ENCODE results near the gene PSMA7. TPM values are rescaled to one million over a fixed set of nuclear protein-coding genes. Genes with fewer than 3 reads are reported as not detected.

The PSMA7 gene
- total and polyA plus RNA-seq, 4 donors = 109 to 342 (median 196) TPM

GRCh38 chr20:62160253-62160652 lies 17.1 kb upstream of the PSMA7 start:
- H3K27me3 ChIP-seq (ENCODE audit: control insufficient read depth in 4 of 4, insufficient read depth in 4 of 4, low read length in 3 of 4) = no peaks in the 10 kb centered on the region
- no peak for TF ChIP-seq FOXA2 (IDR thresholded peaks at IDR 0.05)
- TF ChIP-seq YY1 (IDR thresholded peaks at IDR 0.05) = no peak
- no peak for TF ChIP-seq GABPA (IDR thresholded peaks at IDR 0.05 in 1 of 2, conservative IDR thresholded peaks at IDR 0.05 in 1 of 2)
- no peak for TF ChIP-seq FOXA1 (IDR thresholded peaks at IDR 0.05)
- TF ChIP-seq HNF4A (conservative IDR thresholded peaks at IDR 0.05) = no peak
- TF ChIP-seq NR2F2 (IDR thresholded peaks at IDR 0.05) = no peak
- no peak for TF ChIP-seq EGR1 (IDR thresholded peaks at IDR 0.05; ENCODE audit: low read depth in 2 of 2)
- TF ChIP-seq, protein P1, sequence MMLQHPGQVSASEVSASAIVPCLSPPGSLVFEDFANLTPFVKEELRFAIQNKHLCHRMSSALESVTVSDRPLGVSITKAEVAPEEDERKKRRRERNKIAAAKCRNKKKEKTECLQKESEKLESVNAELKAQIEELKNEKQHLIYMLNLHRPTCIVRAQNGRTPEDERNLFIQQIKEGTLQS (IDR thresholded peaks at IDR 0.05) = no peak
- no peak for DNase-seq (ENCODE audit: low spot score)
- H3K9me3 ChIP-seq (ENCODE audit: control insufficient read depth in 4 of 4, low read length in 3 of 4) = no peaks in the 10 kb centered on the region
- no peak overlapping the region for H3K4me3 ChIP-seq (ENCODE audit: low read depth in 1 of 3, low read length in 3 of 3)
- no peak overlapping the region for H3K27ac ChIP-seq (ENCODE audit: low read depth in 1 of 2, low read length in 2 of 2)
- peaks cover 15 to 41% (median 18%) of the 10 kb centered on the region in 4 donors for H3K36me3 ChIP-seq (ENCODE audit: control insufficient read depth in 4 of 4, insufficient read depth in 3 of 4, low read depth in 1 of 4, low read length in 3 of 4)
- no peak overlapping the region for H3K9ac ChIP-seq (ENCODE audit: low read depth in 1 of 2, low read length in 2 of 2)
- WGBS = 96% methylated on average over 9 of the region's 9 CpGs
- peaks cover 4 to 28% (median 19%) of the 10 kb centered on the region in 4 donors for H3K4me1 ChIP-seq (ENCODE audit: control insufficient read depth in 4 of 4, insufficient read depth in 4 of 4, low read length in 3 of 4)

- no peak for DNase-seq (ENCODE audit: low spot score)
- Histone ChIP-seq H3K27ac (ENCODE audit: low read depth in 1 of 2, low read length in 2 of 2) (peak overlapping the region in 1 of 2 donors; percentile 37), H3K9ac (ENCODE audit: low read depth in 1 of 2, low read length in 2 of 2) (no peak overlapping the region), H3K9me3 (ENCODE audit: control insufficient read depth in 4 of 4, low read length in 3 of 4) (no peaks in the 10 kb centered on the region), H3K4me3 (ENCODE audit: low read depth in 1 of 3, low read length in 3 of 3) (no peak overlapping the region), H3K4me1 (ENCODE audit: control insufficient read depth in 4 of 4, insufficient read depth in 4 of 4, low read length in 3 of 4) (peaks cover 4 to 32% (median 23%) of the 10 kb centered on the region in 4 donors), H3K36me3 (ENCODE audit: control insufficient read depth in 4 of 4, insufficient read depth in 3 of 4, low read depth in 1 of 4, low read length in 3 of 4) (peaks cover 13 to 37% (median 15%) of the 10 kb centered on the region in 4 donors), H3K27me3 (ENCODE audit: control insufficient read depth in 4 of 4, insufficient read depth in 4 of 4, low read length in 3 of 4) (no peaks in the 10 kb centered on the region)
- 86% methylated on average over 14 of the region's 14 CpGs for WGBS
- TF ChIP-seq JUND (IDR thresholded peaks at IDR 0.05) = no peak
- TF ChIP-seq, protein P2, sequence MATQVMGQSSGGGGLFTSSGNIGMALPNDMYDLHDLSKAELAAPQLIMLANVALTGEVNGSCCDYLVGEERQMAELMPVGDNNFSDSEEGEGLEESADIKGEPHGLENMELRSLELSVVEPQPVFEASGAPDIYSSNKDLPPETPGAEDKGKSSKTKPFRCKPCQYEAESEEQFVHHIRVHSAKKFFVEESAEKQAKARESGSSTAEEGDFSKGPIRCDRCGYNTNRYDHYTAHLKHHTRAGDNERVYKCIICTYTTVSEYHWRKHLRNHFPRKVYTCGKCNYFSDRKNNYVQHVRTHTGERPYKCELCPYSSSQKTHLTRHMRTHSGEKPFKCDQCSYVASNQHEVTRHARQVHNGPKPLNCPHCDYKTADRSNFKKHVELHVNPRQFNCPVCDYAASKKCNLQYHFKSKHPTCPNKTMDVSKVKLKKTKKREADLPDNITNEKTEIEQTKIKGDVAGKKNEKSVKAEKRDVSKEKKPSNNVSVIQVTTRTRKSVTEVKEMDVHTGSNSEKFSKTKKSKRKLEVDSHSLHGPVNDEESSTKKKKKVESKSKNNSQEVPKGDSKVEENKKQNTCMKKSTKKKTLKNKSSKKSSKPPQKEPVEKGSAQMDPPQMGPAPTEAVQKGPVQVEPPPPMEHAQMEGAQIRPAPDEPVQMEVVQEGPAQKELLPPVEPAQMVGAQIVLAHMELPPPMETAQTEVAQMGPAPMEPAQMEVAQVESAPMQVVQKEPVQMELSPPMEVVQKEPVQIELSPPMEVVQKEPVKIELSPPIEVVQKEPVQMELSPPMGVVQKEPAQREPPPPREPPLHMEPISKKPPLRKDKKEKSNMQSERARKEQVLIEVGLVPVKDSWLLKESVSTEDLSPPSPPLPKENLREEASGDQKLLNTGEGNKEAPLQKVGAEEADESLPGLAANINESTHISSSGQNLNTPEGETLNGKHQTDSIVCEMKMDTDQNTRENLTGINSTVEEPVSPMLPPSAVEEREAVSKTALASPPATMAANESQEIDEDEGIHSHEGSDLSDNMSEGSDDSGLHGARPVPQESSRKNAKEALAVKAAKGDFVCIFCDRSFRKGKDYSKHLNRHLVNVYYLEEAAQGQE (IDR thresholded peaks at IDR 0.05) = no peak
- no peak for TF ChIP-seq YY1 (IDR thresholded peaks at IDR 0.05)
- no peak for TF ChIP-seq FOXA2 (IDR thresholded peaks at IDR 0.05)
- no peak for TF ChIP-seq GABPA (IDR thresholded peaks at IDR 0.05 in 1 of 2, conservative IDR thresholded peaks at IDR 0.05 in 1 of 2)
- TF ChIP-seq HNF4G (IDR thresholded peaks at IDR 0.05) = no peak
- TF ChIP-seq, protein P3, sequence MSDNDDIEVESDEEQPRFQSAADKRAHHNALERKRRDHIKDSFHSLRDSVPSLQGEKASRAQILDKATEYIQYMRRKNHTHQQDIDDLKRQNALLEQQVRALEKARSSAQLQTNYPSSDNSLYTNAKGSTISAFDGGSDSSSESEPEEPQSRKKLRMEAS (IDR thresholded peaks at IDR 0.05) = no peak
- no peak for TF ChIP-seq RXRA (IDR thresholded peaks at IDR 0.05)
- no peak for TF ChIP-seq NR2F2 (IDR thresholded peaks at IDR 0.05)
Measured at GRCh38 chr20:62159839-62160238, 16.6 kb upstream of the PSMA7 start.

GRCh38 chr20:62159052-62159451 lies 15.9 kb upstream of the PSMA7 start:
- 77% methylated on average over 11 of the region's 11 CpGs for WGBS
- Histone ChIP-seq H3K27ac (ENCODE audit: low read depth in 1 of 2, low read length in 2 of 2) (peak overlapping the region in 1 of 2 donors; percentile 37), H3K9me3 (ENCODE audit: control insufficient read depth in 4 of 4, low read length in 3 of 4) (no peaks in the 10 kb centered on the region), H3K27me3 (ENCODE audit: control insufficient read depth in 4 of 4, insufficient read depth in 4 of 4, low read length in 3 of 4) (no peaks in the 10 kb centered on the region), H3K9ac (ENCODE audit: low read depth in 1 of 2, low read length in 2 of 2) (no peak overlapping the region), H3K4me3 (ENCODE audit: low read depth in 1 of 3, low read length in 3 of 3) (no peak overlapping the region), H3K4me1 (ENCODE audit: control insufficient read depth in 4 of 4, insufficient read depth in 4 of 4, low read length in 3 of 4) (peaks cover 4 to 38% (median 29%) of the 10 kb centered on the region in 4 donors), H3K36me3 (ENCODE audit: control insufficient read depth in 4 of 4, insufficient read depth in 3 of 4, low read depth in 1 of 4, low read length in 3 of 4) (peaks cover 9 to 32% (median 10%) of the 10 kb centered on the region in 4 donors)
- DNase-seq (ENCODE audit: low spot score) = no peak
- TF ChIP-seq, protein P1 (IDR thresholded peaks at IDR 0.05) = no peak
- TF ChIP-seq JUND (IDR thresholded peaks at IDR 0.05) (no peak), FOXA1 (IDR thresholded peaks at IDR 0.05) (no peak), FOXA2 (IDR thresholded peaks at IDR 0.05) (no peak), ZBTB33 (IDR thresholded peaks at IDR 0.05) (no peak), SP1 (IDR thresholded peaks at IDR 0.05) (no peak), YY1 (IDR thresholded peaks at IDR 0.05) (no peak), RAD21 (IDR thresholded peaks at IDR 0.05) (no peak), EGR1 (IDR thresholded peaks at IDR 0.05; ENCODE audit: low read depth in 2 of 2) (no peak), HNF4A (conservative IDR thresholded peaks at IDR 0.05) (no peak), TAF1 (conservative IDR thresholded peaks at IDR 0.05) (no peak)
- TF ChIP-seq, protein P3 (IDR thresholded peaks at IDR 0.05) = no peak
- TF ChIP-seq, protein P2 (IDR thresholded peaks at IDR 0.05) = no peak

All from liver (tissue), 9 donors.